AG10803 (cell line): ENCODE measurements around the gene CDC14B.
A peak's percentile ranks its signal among the peaks of the same experiment; 100 is the strongest.

ENCODE experiments used
- DNase-seq: peaks from one replicate; pipeline ENCODE4 v3.0.0; 2010; ENCODE audit warnings: low read depth
- H3K4me3 ChIP-seq: 2 replicates; pipeline ENCODE4 v1.5.1; 2011; ENCODE audit warnings: mild to moderate bottlenecking, low read length, control low read depth
- TF ChIP-seq, protein P1 (sequence below): conservative IDR thresholded peaks from 2 replicates; pipeline ENCODE4 v1.5.1; 2011; ENCODE audit warnings: mild to moderate bottlenecking, low read length, control low read depth, inconsistent platforms

The CDC14B gene

DNA sequence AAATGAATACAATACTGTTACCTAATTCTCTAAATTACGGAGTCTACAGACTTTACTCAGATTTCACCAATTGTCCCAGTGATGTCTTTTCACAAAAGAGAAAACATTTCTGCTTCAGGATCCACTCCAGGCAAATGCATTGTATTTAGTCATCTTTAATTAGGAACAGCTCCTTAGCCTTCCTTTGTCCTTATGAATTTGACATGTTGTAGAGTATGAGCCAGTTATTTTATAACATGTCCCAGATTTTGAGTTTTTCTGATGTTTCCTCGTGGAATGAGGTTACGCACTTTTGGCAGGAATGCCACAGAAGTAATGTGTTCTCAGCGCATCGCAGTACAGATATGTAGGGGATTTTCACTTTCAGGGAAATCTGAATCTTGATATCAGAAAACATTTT, 159.2 kb downstream of the CDC14B start:
- TF ChIP-seq, protein P1, sequence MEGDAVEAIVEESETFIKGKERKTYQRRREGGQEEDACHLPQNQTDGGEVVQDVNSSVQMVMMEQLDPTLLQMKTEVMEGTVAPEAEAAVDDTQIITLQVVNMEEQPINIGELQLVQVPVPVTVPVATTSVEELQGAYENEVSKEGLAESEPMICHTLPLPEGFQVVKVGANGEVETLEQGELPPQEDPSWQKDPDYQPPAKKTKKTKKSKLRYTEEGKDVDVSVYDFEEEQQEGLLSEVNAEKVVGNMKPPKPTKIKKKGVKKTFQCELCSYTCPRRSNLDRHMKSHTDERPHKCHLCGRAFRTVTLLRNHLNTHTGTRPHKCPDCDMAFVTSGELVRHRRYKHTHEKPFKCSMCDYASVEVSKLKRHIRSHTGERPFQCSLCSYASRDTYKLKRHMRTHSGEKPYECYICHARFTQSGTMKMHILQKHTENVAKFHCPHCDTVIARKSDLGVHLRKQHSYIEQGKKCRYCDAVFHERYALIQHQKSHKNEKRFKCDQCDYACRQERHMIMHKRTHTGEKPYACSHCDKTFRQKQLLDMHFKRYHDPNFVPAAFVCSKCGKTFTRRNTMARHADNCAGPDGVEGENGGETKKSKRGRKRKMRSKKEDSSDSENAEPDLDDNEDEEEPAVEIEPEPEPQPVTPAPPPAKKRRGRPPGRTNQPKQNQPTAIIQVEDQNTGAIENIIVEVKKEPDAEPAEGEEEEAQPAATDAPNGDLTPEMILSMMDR = no peak
- peak; percentile 84 for DNase-seq
- H3K4me3 ChIP-seq = no peak overlapping the region

DNA sequence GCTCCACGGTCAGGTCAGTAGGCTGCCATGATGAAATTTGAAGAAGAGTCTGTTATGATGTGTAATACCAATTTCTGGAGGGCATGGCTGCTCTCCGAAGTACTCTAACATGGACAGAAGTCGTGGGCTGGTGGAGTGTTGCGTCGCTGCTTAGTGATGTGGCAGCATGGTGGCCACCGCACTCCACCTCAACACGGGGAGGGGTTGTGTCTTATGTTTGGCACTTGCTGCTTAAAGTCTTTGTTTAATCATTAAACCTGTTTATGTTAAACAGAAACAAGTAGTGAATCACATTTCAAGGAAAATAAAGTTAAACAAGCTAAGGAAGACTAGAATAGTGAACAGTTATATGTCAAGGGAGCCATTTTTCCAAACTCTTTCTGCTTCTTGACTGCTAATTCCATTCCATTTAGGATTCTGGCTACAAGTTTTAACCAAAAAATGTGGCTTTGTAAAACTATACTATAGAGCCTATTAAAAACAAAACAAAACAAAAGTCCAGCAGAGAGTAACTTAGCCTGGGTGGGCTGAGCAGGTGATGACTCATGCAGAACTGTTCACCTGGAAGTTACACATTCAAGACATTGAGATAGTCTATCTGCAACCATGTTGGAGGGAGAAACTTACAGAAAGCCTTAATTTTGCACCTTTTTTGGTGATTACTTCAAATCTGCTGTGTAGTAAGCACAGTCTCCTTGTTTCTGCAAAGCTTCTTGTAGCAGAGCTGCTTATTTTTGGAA, 160.2 kb downstream of the CDC14B start:
- H3K4me3 ChIP-seq = no peak overlapping the region

DNA sequence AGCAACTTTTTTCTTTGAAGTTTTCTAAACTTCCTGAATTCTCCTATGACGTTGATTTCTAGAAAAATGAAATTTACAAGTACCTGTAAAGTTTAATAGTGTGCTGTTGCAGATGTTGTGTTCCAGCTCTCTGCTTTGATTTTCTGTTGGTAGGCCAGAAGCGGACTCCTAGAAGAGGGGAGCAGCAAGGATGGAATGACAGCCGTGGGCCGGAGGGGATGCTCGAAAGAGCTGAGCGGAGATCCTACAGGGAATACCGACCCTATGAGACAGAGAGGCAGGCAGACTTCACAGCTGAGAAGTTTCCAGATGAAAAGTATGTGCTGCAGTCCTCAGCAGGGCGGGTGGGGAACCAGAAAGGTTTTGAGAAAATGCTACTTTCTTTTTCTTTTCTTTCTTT, 161.4 kb downstream of the CDC14B start:
- DNase-seq = no peak
- TF ChIP-seq, protein P1 = no peak
- H3K4me3 ChIP-seq = no peak overlapping the region

More for the DNA sequence above, 160.2 kb downstream of the CDC14B start:
- DNase-seq = no peak
- TF ChIP-seq, protein P1 = no peak

DNA sequence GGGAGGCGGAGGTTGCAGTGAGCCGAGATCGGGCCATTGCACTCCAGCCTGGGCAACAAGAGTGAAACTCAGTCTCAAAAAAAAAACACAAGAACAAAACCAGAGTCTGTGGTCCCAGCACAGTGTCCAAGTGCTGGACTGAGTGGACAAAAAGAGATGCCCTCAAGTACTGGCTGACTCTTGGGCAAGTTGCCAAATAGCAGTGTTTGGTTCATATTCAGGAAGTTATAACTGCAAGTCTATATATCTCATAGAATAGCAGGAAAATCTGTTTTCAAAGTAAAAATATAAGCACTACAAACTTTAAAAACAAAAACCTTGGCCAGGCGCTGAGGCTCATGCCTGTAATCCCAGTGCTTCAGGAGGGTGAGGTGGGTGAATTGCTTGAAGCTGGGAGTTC, 162.4 kb downstream of the CDC14B start:
- no peak overlapping the region for H3K4me3 ChIP-seq
- no peak for DNase-seq
- TF ChIP-seq, protein P1 = no peak

DNA sequence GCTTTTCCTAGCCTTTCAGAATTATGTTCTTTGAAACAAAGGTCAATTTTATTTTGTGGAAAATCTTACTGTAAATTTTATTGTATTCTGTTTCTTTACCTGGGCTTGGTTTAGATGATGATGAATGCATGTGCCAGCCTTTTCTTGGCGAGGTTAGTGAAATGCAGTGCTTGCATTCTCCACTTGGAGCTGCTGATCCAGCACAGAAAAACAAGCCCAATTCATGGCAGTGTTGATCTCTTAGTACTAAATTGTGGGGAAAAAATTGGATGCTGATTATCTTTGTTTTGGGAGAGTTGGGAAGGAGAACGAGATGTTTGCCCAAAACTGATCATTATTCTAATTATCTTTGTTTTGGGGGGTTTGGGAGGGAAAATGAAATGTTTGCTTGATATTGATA, 166.0 kb downstream of the CDC14B start:
- no peak overlapping the region for H3K4me3 ChIP-seq
- peak; percentile 61 for DNase-seq
- TF ChIP-seq, protein P1 = peak; percentile 90

DNA sequence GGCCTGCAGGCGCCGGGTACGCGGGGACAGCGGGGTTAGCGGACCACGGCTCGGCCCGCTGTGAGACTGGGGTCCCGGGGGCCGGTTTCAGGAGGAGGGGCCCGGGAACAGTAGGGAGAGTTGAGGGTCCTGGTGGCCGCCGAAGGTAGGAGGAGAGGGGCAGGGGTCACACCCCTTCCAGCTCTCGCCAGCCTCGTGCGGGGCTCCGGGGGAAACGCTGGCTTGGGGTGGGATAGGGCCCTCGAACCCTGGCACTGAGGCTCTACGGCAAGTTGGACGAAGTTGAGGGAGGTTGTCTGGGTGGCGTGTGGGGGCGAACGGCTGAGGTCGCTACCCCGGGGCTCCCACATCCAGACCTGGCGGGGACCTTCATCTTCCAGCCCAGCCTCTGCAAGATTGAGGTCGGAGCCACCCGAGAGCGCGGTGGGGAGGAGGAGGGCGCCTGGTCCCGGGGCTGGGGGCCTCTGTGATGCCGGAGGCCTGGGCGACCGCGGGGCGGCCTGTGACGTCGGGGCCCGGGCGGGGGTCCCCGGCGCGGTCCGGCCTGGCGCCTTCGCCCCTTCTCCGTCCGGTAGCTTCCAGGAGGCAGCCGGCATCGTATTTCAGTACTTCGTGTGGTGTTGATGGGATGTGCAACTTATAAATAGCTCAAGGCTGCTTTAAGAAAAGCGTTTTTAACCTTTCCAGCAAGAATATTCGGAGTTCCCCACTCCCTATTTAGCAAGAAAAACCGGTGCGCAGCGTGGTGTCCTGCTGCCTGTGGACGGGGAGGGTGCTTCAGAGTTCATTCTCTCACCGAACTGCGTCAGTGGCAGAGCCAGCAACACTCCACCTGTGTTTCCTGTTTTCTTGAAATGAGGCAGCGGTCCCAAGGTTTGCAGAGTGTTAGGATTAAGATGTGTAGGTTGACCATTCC, 168.8 kb downstream of the CDC14B start:
- peak; percentile 23 for DNase-seq

More for the DNA sequence above, 168.8 kb downstream of the CDC14B start:
- TF ChIP-seq, protein P1 = no peak
- H3K4me3 ChIP-seq = peak overlapping the region; percentile 87
